CD14-positive monocyte (primary cell): Measurements from ENCODE around the gene POLK. TPM values are rescaled to one million over a fixed set of nuclear protein-coding genes. Genes with fewer than 3 reads are reported as not detected.

Experiments used
- DNase-seq, 3 donors: peaks; one replicate each; pipeline ENCODE4 v3.0.0-alpha.2; 2011 to 2022
- H2AFZ ChIP-seq: 2 replicates; pipeline ENCODE4 v1.6.0; 2012; ENCODE audit warnings: mild to moderate bottlenecking, low read depth, low read length, inconsistent platforms; ENCODE audit not compliant: insufficient read depth, poor library complexity, severe bottlenecking
- H3K27ac ChIP-seq, 2 donors: 1 replicate in 1 of 2; 2 replicates in 1 of 2; pipeline ENCODE4 v1.5.1; 2012 to 2013; ENCODE audit warnings: low read length in 2 of 2, control low read depth in 1 of 2, inconsistent platforms in 1 of 2, low read depth in 1 of 2, mild to moderate bottlenecking in 1 of 2
- H3K27me3 ChIP-seq, 2 donors: one replicate each; pipeline versions ENCODE4 v1.6.0 to v1.6.1; 2011 to 2013; ENCODE audit warnings: low read length in 2 of 2; ENCODE audit not compliant: control insufficient read depth in 2 of 2, insufficient read depth in 2 of 2
- H3K36me3 ChIP-seq, 2 donors: replicated peaks in 1 of 2; 1 replicate in 1 of 2; 2 replicates in 1 of 2; pipeline versions ENCODE4 v1.5.1 to v1.6.1; 2012 to 2013; ENCODE audit warnings: low read length in 2 of 2, control low read depth in 1 of 2, inconsistent platforms in 1 of 2, mild to moderate bottlenecking in 1 of 2; ENCODE audit not compliant: insufficient read depth in 2 of 2, control insufficient read depth in 1 of 2
- H3K4me1 ChIP-seq, 2 donors: 1 replicate in 1 of 2; 2 replicates in 1 of 2; pipeline versions ENCODE4 v1.5.1 to v1.6.1; 2012 to 2013; ENCODE audit warnings: low read length in 2 of 2, control low read depth in 1 of 2, inconsistent platforms in 1 of 2, mild to moderate bottlenecking in 1 of 2, moderate library complexity in 1 of 2; ENCODE audit not compliant: insufficient read depth in 2 of 2, control insufficient read depth in 1 of 2
- H3K4me2 ChIP-seq: replicated peaks from 2 replicates; pipeline ENCODE3; 2012; ENCODE audit warnings: low read length, moderate library complexity, mild to moderate bottlenecking; ENCODE audit not compliant: poor library complexity, severe bottlenecking; ENCODE audit errors: extremely low read depth
- H3K4me3 ChIP-seq, 3 experiments: fragments of 200-600 bp in 1 of 3; sonication (generic) in 1 of 3; replicated peaks in 1 of 3; 1 replicate in 2 of 3; 2 replicates in 1 of 3; pipeline ENCODE4 v1.5.1; 2011 to 2013; ENCODE audit warnings: low read length in 3 of 3, mild to moderate bottlenecking in 3 of 3, control low read depth in 2 of 3, low read depth in 2 of 3, inconsistent platforms in 1 of 3, moderate library complexity in 1 of 3
- H3K79me2 ChIP-seq: 2 replicates; pipeline ENCODE4 v1.6.0; 2012; ENCODE audit warnings: mild to moderate bottlenecking, control low read depth, inconsistent platforms, low read length, moderate library complexity; ENCODE audit not compliant: insufficient read depth
- H3K9ac ChIP-seq: 2 replicates; pipeline ENCODE4 v1.6.0; 2017; ENCODE audit warnings: low read length, mild to moderate bottlenecking; ENCODE audit not compliant: insufficient read depth, poor library complexity, severe bottlenecking
- H3K9me3 ChIP-seq, 2 donors: replicated peaks in 1 of 2; 1 replicate in 1 of 2; 2 replicates in 1 of 2; pipeline versions ENCODE4 v1.5.1 to v1.6.1; 2012 to 2013; ENCODE audit warnings: low read length in 2 of 2, control low read depth in 1 of 2; ENCODE audit not compliant: control insufficient read depth in 1 of 2, insufficient read depth in 1 of 2
- H4K20me1 ChIP-seq: 2 replicates; pipeline ENCODE4 v1.6.0; 2012; ENCODE audit warnings: mild to moderate bottlenecking, low read length, control low read depth, moderate library complexity; ENCODE audit not compliant: insufficient read depth
- H3K27ac Mint-ChIP-seq, 7 donors: one replicate each; pipeline ENCODE4 v1.8.0; 2020; ENCODE audit warnings: mild to moderate bottlenecking in 7 of 7, mixed read lengths in 7 of 7, moderate library complexity in 6 of 7, inconsistent platforms in 2 of 7
- H3K27me3 Mint-ChIP-seq, 3 donors: one replicate each; pipeline ENCODE4 v1.8.0; 2021 to 2022; ENCODE audit warnings: low read depth in 3 of 3, mild to moderate bottlenecking in 3 of 3, mixed read lengths in 3 of 3, moderate library complexity in 3 of 3, inconsistent platforms in 1 of 3
- H3K36me3 Mint-ChIP-seq, 2 donors: one replicate each; pipeline ENCODE4 v1.8.0; 2020; ENCODE audit warnings: mixed read lengths in 2 of 2, inconsistent platforms in 1 of 2, mild to moderate bottlenecking in 1 of 2
- H3K4me1 Mint-ChIP-seq: one replicate; pipeline ENCODE4 v1.8.0; 2020; ENCODE audit warnings: mild to moderate bottlenecking, mixed read lengths
- H3K4me3 Mint-ChIP-seq, 2 donors: one replicate each; pipeline ENCODE4 v1.8.0; 2020; ENCODE audit warnings: mild to moderate bottlenecking in 2 of 2, mixed read lengths in 2 of 2, moderate library complexity in 1 of 2
- H3K9me3 Mint-ChIP-seq, 7 donors: one replicate each; pipeline ENCODE4 v1.8.0; 2020 to 2022; ENCODE audit warnings: mixed read lengths in 7 of 7, mild to moderate bottlenecking in 6 of 7, moderate library complexity in 6 of 7, inconsistent platforms in 2 of 7
- WGBS: methylation state at CpG from one replicate; pipeline ENCODE4 v1.1.5; 2013; ENCODE audit warnings: missing lambda C conversion rate; ENCODE audit not compliant: insufficient coverage; 5-methylcytosine and 5-hydroxymethylcytosine counted together
- intact Hi-C, 2 donors: fragments of 100-400 bp; cut with micrococcal nuclease; formaldehyde crosslinking; loops; one replicate each; pipeline versions ENCODE4 v1.15.0 to v1.15.1; 2023
- polyA plus RNA-seq, 3 donors: library from polyadenylated mRNA; depleted of rRNA in 1 of 3; unstranded in 2 of 3; stranded (reverse) in 1 of 3; fragments of 300-500 nt in 2 of 3; fragments of >200 nt in 1 of 3; fragmentation: Illumina TruSeq in 2 of 3; gene quantifications; 1 replicate in 2 of 3; 2 replicates in 1 of 3; pipeline ENCODE4 v1.2.3, GENCODE V29; 2012 to 2021
- small RNA-seq: library from RNA; depleted of rRNA; stranded (forward); fragments of <200 nt; gene quantifications from one replicate; pipeline ENCODE3, GENCODE V24; 2012; ENCODE audit warnings: low read depth; ENCODE audit not compliant: insufficient read length
- TF ChIP-seq, protein P1 (sequence below): fragments of 200-600 bp; IDR thresholded peaks from one replicate; pipeline ENCODE4 v1.8.0; 2022; ENCODE audit warnings: antibody characterized with exemption, mild to moderate bottlenecking

POLK gene
- polyA plus RNA-seq, 3 donors = 18.1 to 27.2 (median 22.3) TPM

DNA sequence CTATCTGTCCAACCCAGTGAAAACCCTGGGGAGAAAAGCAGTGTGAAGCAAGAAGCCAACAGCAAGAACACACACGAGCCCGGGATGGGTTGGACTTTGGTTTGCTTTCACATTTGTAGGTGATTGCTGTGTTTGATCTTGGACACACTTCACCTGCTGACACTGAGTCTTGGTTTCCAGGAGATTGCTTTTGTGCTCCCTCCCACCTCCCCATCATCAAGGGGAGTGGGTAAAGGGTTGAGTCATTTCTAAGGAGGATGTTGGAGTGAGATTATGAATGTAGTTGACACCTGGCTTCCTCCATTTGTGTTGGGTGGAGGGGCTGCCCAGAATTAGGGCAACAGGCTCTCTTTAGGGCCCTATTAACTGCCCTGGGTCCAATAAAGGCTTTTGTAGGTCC is 137.0 kb downstream of the POLK start:
- intact Hi-C loops = no loop called here
- no peak overlapping the region for H3K4me2 ChIP-seq
- TF ChIP-seq, protein P1, sequence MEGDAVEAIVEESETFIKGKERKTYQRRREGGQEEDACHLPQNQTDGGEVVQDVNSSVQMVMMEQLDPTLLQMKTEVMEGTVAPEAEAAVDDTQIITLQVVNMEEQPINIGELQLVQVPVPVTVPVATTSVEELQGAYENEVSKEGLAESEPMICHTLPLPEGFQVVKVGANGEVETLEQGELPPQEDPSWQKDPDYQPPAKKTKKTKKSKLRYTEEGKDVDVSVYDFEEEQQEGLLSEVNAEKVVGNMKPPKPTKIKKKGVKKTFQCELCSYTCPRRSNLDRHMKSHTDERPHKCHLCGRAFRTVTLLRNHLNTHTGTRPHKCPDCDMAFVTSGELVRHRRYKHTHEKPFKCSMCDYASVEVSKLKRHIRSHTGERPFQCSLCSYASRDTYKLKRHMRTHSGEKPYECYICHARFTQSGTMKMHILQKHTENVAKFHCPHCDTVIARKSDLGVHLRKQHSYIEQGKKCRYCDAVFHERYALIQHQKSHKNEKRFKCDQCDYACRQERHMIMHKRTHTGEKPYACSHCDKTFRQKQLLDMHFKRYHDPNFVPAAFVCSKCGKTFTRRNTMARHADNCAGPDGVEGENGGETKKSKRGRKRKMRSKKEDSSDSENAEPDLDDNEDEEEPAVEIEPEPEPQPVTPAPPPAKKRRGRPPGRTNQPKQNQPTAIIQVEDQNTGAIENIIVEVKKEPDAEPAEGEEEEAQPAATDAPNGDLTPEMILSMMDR = no peak
- Mint-ChIP-seq H3K9me3 (peaks cover 0 to 4% (median 0%) of the 10 kb centered on the region in 7 donors), H3K27me3 (peaks cover 0 to under 1% (median 0%) of the 10 kb centered on the region in 3 donors), H3K4me1 (no peaks in the 10 kb centered on the region), H3K4me3 (no peak overlapping the region), H3K36me3 (no peaks in the 10 kb centered on the region), H3K27ac (no peak overlapping the region)
- H3K36me3 ChIP-seq = no peaks in the 10 kb centered on the region
- no peaks in the 10 kb centered on the region for H4K20me1 ChIP-seq
- no peak overlapping the region for H2AFZ ChIP-seq
- H3K4me3 ChIP-seq = no peak overlapping the region
- H3K9me3 ChIP-seq = no peaks in the 10 kb centered on the region
- WGBS = no CpG with 5 or more reads among the region's 2 CpGs
- H3K79me2 ChIP-seq = no peaks in the 10 kb centered on the region
- no peak overlapping the region for H3K9ac ChIP-seq
- DNase-seq = no peak
- H3K27me3 ChIP-seq = no peaks in the 10 kb centered on the region
- no peak overlapping the region for H3K27ac ChIP-seq
- H3K4me1 ChIP-seq = no peaks in the 10 kb centered on the region

Small RNA genes lying within 50 kb of the gene (small RNA-seq; reads per million reads assigned to genes)
- gene RNU7-175P = not detected

Other genes starting within 250 kb of the POLK start
- gene HMGCR, start 174.7 kb upstream of the POLK start, polyA plus RNA-seq = 10 to 100 TPM; 19.8 to 33.3 (median 31.9) TPM
- 10 to 100 TPM; 16.6 to 50.5 (median 45.9) TPM for gene CERT1, start 262 bp upstream of the POLK start, polyA plus RNA-seq
- under 1 TPM in 1 of 3 donors, not detected in 2; 0.32 TPM for gene ANKDD1B, start 99.6 kb downstream of the POLK start, polyA plus RNA-seq
- gene POC5, start 205.5 kb downstream of the POLK start, polyA plus RNA-seq = 10 to 100 TPM in 1 of 3 donors, 1 to 10 TPM in 2; 4.3 to 13.5 (median 5.5) TPM